Anterior cingulate cortex (tissue), 58 donors: Measurements from ENCODE around the gene TRIML1.
"Not testable (repeated sequence)": the region's sequence is repeated elsewhere in the genome, so short reads cannot be mapped to it uniquely, and the experiment has no call there.

Experiments used
- DNase-seq, 58 donors: peaks; one replicate each; lab custom pipeline; 2025; lab: John Stamatoyannopoulos, UW

The TRIML1 gene

GRCh38 chr4:188147776-188148175, 8.5 kb downstream of the TRIML1 start:
- DNase-seq, result no peak

- DNase-seq, result no peak
Observed at GRCh38 chr4:188154668-188155405, 15.6 kb downstream of the TRIML1 start.

- DNase-seq, result no peak
Observed at GRCh38 chr4:188158336-188158735, 19.1 kb downstream of the TRIML1 start.

- DNase-seq, result not testable (repeated sequence)
Observed at GRCh38 chr4:188159513-188160226, 20.4 kb downstream of the TRIML1 start.

DNA sequence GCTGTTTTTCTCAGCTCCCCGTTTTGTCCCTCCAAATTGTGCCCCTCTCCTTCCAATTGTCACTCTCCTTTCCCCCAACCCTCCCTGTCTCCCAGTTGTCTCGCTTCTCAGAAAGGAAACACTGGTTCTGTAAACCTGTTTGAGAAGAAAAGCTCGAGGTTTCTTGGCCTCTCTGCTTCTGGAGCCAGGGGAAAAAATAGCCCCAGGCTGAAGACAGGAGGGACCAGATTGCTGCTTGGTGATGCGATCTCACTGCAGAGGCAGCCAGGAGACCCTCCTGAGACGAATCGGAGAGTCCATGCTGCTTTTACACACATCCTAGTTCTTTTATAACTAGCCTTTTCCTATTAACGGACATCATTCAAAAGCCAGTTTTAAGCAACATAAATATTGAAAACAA, 21.2 kb downstream of the TRIML1 start:
- DNase-seq, result no peak

DNA sequence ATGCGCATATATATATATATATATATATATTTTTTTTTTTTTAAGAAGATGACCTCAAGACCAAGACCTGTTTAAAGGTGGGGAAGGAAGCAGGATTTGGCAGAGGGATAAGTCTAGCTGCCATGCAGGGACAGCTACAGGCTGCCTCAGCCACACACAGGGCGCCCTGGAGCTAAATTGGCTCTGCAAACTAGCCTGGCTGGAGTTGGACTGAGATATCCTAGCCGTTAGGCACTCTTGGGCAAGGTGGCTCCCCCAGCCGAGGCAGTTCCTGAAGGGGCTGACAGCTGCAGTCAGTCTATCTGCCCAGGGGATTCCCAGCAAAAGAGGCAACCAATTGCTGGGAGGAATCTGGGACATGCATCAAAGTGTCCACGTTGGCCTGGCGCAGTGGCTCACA, 21.9 kb downstream of the TRIML1 start:
- no peak for DNase-seq

DNA sequence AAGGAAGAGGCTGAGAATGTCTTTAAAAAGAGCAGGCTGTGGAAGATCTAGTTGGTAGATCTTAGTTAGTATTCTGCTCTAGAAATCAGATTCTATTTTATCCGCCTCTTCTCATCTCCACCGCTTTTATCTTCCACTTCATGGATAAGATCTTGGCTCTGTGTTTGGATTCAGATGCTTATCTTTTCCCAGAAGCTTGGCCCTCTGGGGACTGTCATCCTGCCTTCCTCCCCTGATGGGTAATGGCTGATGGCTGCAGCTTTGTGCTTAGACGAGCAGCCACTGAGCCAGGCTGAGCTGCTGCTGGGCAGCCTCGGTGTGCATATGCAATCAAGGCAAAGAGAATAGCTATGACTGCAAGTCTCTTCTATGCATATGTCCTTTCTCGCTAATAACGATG, 23.5 kb downstream of the TRIML1 start:
- no peak for DNase-seq

- DNase-seq, result no peak
Observed at GRCh38 chr4:188168726-188169373, 29.6 kb downstream of the TRIML1 start.

DNA sequence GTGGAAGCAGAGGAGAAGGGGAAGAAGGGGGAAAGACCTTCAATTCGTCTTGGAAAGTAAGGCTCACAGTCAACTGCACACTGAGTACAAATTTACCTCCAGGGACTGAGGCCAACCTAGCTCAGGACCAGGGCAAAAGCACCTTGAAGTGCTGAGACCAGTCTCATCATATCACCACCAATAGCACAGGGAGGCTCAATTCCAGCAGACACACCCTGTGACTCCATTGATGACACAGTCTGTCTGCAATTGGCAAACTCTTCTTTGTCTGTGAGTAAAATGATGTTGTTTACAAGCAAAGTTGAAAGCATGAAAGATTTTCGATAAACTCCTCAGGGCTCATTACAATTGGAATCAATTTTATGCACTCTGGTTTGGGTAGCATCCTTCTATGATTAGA, 32.3 kb downstream of the TRIML1 start:
- no peak for DNase-seq

DNA sequence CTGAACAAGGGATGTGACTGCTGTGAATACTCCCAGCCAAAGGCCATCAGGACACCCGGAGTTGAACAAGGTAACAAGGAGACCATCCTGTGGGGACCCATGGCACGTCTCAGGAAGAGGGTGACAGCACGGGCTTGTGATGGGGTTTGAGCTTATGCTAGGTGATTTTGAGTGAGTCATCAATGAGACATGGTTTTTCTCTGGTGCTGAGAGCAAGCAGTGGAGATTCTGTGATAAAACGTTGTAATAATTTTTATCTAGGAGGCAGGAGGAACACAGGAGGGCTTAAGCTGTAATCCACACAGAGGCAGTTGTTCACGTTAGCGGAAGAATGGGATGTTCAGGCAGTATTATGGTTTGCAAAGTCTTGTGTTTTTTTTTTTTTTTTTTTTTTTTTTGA, 36.0 kb downstream of the TRIML1 start:
- DNase-seq, result no peak

DNA sequence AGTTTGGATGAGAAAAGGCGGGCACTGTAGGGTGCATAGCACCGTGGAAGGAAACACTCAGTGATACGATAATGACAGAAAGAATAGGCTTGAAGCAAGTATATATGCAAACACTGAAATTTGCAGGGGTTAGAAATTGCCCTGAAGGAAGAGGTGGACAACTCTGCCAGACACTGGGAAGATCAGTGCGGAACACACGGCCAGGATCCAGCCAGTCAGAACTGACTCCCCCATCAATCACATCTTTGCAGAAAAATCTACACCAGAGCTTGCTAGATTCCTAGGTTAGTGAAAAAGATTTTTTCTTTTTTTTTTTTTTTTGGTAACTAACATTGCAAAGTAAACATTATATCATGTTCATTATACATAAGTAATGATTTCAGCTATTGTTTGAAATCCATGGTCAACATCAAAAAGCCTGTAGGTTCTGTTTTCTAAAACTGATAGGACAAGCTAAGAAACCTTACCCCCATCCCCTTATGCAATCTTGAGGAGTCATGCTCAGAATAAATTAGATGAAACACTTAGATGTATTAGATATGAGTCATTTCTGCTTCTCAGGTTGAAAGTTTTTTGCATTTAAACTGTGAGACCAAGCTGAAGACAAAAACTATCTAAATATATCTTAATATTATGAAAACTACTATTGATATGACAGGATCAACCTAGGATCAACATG, 38.9 kb downstream of the TRIML1 start:
- no peak for DNase-seq

- no peak for DNase-seq
Observed at GRCh38 chr4:188178806-188179205, 39.6 kb downstream of the TRIML1 start.

DNA sequence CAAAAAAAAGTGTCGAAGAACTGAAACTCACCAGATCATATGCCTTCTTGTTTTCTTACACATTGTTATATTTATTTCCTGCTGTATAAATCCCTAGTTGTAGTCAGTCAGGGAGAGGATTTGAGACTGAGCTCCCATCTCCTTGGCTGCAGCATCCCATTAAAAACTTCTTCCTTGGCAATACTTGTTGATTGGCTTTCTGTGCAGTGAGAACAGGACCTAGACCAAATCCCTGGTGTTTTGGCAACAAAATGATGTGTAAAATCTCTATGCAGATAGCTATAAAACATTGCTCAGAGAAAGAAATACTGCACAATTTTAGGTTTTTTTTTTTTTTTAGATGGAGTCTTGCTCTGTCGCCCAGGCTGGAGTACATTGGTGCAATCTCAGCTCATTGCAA, 47.9 kb downstream of the TRIML1 start:
- no peak for DNase-seq

GRCh38 chr4:188190461-188190860, 51.2 kb downstream of the TRIML1 start:
- no peak for DNase-seq

- no peak for DNase-seq
Observed at GRCh38 chr4:188194421-188194820, 55.2 kb downstream of the TRIML1 start.

- no peak for DNase-seq
Observed at GRCh38 chr4:188195389-188195985, 56.2 kb downstream of the TRIML1 start.

DNA sequence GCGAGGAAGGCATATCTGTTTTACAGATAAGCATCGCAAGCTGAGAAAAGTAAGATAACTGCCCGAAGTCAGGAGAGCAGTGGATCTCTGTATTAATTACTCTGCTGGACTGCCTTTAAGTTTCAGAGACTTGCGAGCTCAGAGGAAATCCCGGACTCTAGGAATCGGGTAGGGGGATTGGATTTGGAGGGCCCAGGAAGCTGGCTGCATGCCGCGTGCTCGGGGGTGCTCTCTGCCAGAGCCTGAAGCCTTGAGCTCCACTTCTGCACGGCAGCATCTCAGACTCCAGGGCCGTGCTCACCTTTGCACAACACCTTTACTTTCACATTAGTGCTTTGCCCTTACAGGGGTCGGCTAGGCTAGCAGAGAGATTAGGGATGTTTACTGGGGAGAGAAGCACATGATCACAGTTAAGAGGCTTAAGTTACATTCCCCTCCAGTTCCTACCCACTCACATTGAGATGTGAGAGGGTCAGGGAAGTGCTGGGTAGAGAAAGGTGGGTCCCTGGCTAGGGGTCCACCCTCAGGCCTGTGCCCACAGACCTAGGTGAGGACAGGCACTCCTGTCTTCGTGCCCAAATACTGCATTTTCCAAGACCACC, 57.0 kb downstream of the TRIML1 start:
- DNase-seq, result no peak
